Smooth muscle cell (in vitro differentiated cells): ENCODE measurements around the gene ZNF316. TPM values are rescaled to one million over a fixed set of nuclear protein-coding genes. Genes with fewer than 3 reads are reported as not detected.

Experiments used
- DNase-seq: peaks from one replicate; lab custom pipeline; 2025; ENCODE audit not compliant: unreplicated experiment; lab: John Stamatoyannopoulos, UW
- H2AFZ ChIP-seq: fragments of 200-600 bp; sonication (generic); 2 replicates; pipeline ENCODE4 v1.6.0; 2016; ENCODE audit warnings: antibody characterized with exemption, low read depth, mild to moderate bottlenecking
- H3F3A ChIP-seq: fragments of 200-600 bp; sonication (generic); 2 replicates; pipeline ENCODE4 v1.6.0; 2017; ENCODE audit warnings: antibody characterized with exemption, low read depth
- H3K27ac ChIP-seq: fragments of 200-600 bp; sonication (generic); 2 replicates; pipeline ENCODE4 v1.5.1; 2016; ENCODE audit warnings: low read depth, mild to moderate bottlenecking
- H3K27me3 ChIP-seq: fragments of 200-600 bp; sonication (generic); 2 replicates; pipeline ENCODE4 v1.6.1; 2016; ENCODE audit warnings: low read depth, mild to moderate bottlenecking
- H3K36me3 ChIP-seq: fragments of 200-600 bp; sonication (generic); 2 replicates; pipeline ENCODE4 v1.5.1; 2016; ENCODE audit warnings: low read depth
- H3K4me1 ChIP-seq: fragments of 200-600 bp; sonication (generic); 2 replicates; pipeline ENCODE4 v1.5.1; 2016; ENCODE audit warnings: low read depth
- H3K4me2 ChIP-seq: fragments of 200-600 bp; sonication (generic); 2 replicates; pipeline ENCODE4 v1.6.0; 2016; ENCODE audit warnings: mild to moderate bottlenecking
- H3K4me3 ChIP-seq: fragments of 200-600 bp; sonication (generic); 2 replicates; pipeline ENCODE4 v1.5.1; 2016; ENCODE audit warnings: mild to moderate bottlenecking
- H3K79me2 ChIP-seq: fragments of 200-600 bp; sonication (generic); 2 replicates; pipeline ENCODE4 v1.6.0; 2016; ENCODE audit warnings: low read depth, mild to moderate bottlenecking
- H3K9ac ChIP-seq: fragments of 200-600 bp; sonication (generic); 2 replicates; pipeline ENCODE4 v1.6.0; 2016; ENCODE audit warnings: low read depth
- H3K9me3 ChIP-seq: fragments of 200-600 bp; sonication (generic); replicated peaks from 2 replicates; pipeline ENCODE4 v1.5.1; 2016; ENCODE audit warnings: low read depth
- H4K20me1 ChIP-seq: fragments of 200-600 bp; sonication (generic); 2 replicates; pipeline ENCODE4 v1.6.0; 2016; ENCODE audit warnings: low read depth
- CTCF ChIP-seq: fragments of 200-600 bp; sonication (generic); IDR thresholded peaks from 2 replicates; pipeline ENCODE4 v1.5.1; 2017; ENCODE audit warnings: borderline replicate concordance, mild to moderate bottlenecking, antibody characterized with exemption; ENCODE audit not compliant: insufficient read depth, poor library complexity, severe bottlenecking
- WGBS: methylation state at CpG from one replicate; pipeline ENCODE4 v1.1.7; 2016; ENCODE audit warnings: low lambda C conversion rate; 5-methylcytosine and 5-hydroxymethylcytosine counted together
- polyA plus RNA-seq: library from polyadenylated mRNA; unstranded; fragments of >200 nt; fragmentation: Nextera tagmentation; extraction: Ambion mirVana; gene quantifications from 2 replicates; pipeline ENCODE4 v1.2.1, GENCODE V29; 2016
- total RNA-seq: library from RNA; depleted of rRNA; stranded (reverse); fragments of >200 nt; gene quantifications from 2 replicates; pipeline ENCODE4 v1.2.3, GENCODE V29; 2014

ZNF316 gene
- total and polyA plus RNA-seq, 2 experiments from 2014 or later: 6.6 to 8.3 TPM

- H3K4me2 ChIP-seq: no peak overlapping the region
- H3K27ac ChIP-seq: no peak overlapping the region
- WGBS: 98% methylated on average over 48 of the region's 48 CpGs
- TF ChIP-seq CTCF: no peak
- no peaks in the 10 kb centered on the region for H4K20me1 ChIP-seq
- no peaks in the 10 kb centered on the region for H3K36me3 ChIP-seq
- no peaks in the 10 kb centered on the region for H3F3A ChIP-seq
- no peak overlapping the region for H3K9ac ChIP-seq
- no peaks in the 10 kb centered on the region for H3K9me3 ChIP-seq
- H3K79me2 ChIP-seq: no peaks in the 10 kb centered on the region
- DNase-seq: no peak
- no peaks in the 10 kb centered on the region for H3K27me3 ChIP-seq
- H3K4me3 ChIP-seq: no peak overlapping the region
- no peak overlapping the region for H2AFZ ChIP-seq
- no peaks in the 10 kb centered on the region for H3K4me1 ChIP-seq
These were observed 17.9 kb downstream of the ZNF316 start for GRCh38 chr7:6654842-6655610.

- H3K27me3 ChIP-seq: no peaks in the 10 kb centered on the region
- H3K27ac ChIP-seq: no peak overlapping the region
- H3F3A ChIP-seq: no peaks in the 10 kb centered on the region
- H2AFZ ChIP-seq: no peak overlapping the region
- TF ChIP-seq CTCF: no peak
- no peaks in the 10 kb centered on the region for H3K36me3 ChIP-seq
- no peaks in the 10 kb centered on the region for H3K9me3 ChIP-seq
- 94% methylated on average over 15 of the region's 17 CpGs for WGBS
- H3K4me3 ChIP-seq: no peak overlapping the region
- DNase-seq: no peak
- H3K4me2 ChIP-seq: no peak overlapping the region
- no peaks in the 10 kb centered on the region for H3K79me2 ChIP-seq
- no peaks in the 10 kb centered on the region for H4K20me1 ChIP-seq
- no peak overlapping the region for H3K9ac ChIP-seq
- no peaks in the 10 kb centered on the region for H3K4me1 ChIP-seq
These were observed 18.7 kb downstream of the ZNF316 start for GRCh38 chr7:6655636-6656385.

- H3K36me3 ChIP-seq: no peaks in the 10 kb centered on the region
- H3K27me3 ChIP-seq: no peaks in the 10 kb centered on the region
- no peaks in the 10 kb centered on the region for H3K79me2 ChIP-seq
- no peaks in the 10 kb centered on the region for H3K4me1 ChIP-seq
- no peaks in the 10 kb centered on the region for H3K9me3 ChIP-seq
- TF ChIP-seq CTCF: no peak
- no peaks in the 10 kb centered on the region for H3F3A ChIP-seq
- WGBS: 98% methylated on average over 9 of the region's 9 CpGs
- H3K9ac ChIP-seq: no peak overlapping the region
- H4K20me1 ChIP-seq: no peaks in the 10 kb centered on the region
- no peak overlapping the region for H3K4me2 ChIP-seq
- H3K4me3 ChIP-seq: no peak overlapping the region
- H2AFZ ChIP-seq: no peak overlapping the region
- no peak overlapping the region for H3K27ac ChIP-seq
- no peak for DNase-seq
These were observed 19.3 kb downstream of the ZNF316 start for GRCh38 chr7:6656413-6656812.
